ENCODE measurements around the gene INO80E.
"Not testable (repeated sequence)": the region's sequence is repeated elsewhere in the genome, so short reads cannot be mapped to it uniquely, and the experiment has no call there.

Gene INO80E

DNA sequence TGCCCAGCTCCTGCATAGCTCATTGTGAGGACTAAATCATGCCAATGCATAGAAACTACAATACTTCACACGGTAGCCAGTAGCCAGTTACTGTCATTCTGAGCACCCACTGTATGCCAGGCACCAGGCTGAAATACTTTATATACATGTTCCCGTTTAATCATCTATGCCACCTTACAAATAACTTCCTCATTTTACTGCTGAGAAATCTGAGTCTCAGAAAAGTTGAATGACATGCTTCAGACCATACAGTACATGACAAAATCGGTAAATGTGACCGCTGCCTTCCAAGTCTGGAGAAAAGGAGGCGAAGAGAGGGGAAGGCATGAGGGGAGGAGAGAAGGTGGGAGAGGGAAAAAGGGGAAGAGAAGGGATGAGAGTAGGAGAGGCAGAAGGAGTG is 44.2 kb downstream of the INO80E start:
- H3K4me3 ChIP-seq (replicated peaks; ENCODE audit: low read depth, low read length) = no peak overlapping the region
- TF ChIP-seq, protein P1, sequence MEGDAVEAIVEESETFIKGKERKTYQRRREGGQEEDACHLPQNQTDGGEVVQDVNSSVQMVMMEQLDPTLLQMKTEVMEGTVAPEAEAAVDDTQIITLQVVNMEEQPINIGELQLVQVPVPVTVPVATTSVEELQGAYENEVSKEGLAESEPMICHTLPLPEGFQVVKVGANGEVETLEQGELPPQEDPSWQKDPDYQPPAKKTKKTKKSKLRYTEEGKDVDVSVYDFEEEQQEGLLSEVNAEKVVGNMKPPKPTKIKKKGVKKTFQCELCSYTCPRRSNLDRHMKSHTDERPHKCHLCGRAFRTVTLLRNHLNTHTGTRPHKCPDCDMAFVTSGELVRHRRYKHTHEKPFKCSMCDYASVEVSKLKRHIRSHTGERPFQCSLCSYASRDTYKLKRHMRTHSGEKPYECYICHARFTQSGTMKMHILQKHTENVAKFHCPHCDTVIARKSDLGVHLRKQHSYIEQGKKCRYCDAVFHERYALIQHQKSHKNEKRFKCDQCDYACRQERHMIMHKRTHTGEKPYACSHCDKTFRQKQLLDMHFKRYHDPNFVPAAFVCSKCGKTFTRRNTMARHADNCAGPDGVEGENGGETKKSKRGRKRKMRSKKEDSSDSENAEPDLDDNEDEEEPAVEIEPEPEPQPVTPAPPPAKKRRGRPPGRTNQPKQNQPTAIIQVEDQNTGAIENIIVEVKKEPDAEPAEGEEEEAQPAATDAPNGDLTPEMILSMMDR (IDR thresholded peaks at IDR 0.05; ENCODE audit: low read length, missing control alignments) = no peak
- DNase-seq (ENCODE audit: low read depth) = no peak

GRCh38 chr16:30040690-30041089 is 44.6 kb downstream of the INO80E start:
- not testable (repeated sequence) for H3K4me3 ChIP-seq (replicated peaks; ENCODE audit: low read depth, low read length); DNase-seq (ENCODE audit: low read depth)

DNA sequence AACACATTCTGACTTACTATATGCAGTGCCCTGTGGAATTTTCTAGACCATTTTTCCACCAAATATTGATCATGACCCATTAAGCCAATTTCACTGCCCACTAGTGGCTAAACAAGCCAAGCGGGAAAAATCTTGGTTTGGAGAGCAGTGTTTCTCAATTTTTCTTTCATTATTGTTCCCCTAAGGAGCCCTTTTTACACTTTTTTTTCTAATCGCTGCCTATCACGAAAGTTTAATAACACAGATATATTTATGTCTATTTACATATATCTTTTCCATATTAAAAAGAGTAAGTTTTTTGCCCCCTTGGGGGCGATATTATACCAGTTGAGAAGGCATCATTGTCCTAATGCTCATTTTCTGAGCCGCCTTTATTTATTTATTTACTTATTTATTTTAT is 45.8 kb downstream of the INO80E start:
- peak; percentile 73 for DNase-seq (ENCODE audit: low read depth)
- TF ChIP-seq, protein P1 (IDR thresholded peaks at IDR 0.05; ENCODE audit: low read length, missing control alignments) = peak; percentile 39
- no peak overlapping the region for H3K4me3 ChIP-seq (replicated peaks; ENCODE audit: low read depth, low read length)

DNA sequence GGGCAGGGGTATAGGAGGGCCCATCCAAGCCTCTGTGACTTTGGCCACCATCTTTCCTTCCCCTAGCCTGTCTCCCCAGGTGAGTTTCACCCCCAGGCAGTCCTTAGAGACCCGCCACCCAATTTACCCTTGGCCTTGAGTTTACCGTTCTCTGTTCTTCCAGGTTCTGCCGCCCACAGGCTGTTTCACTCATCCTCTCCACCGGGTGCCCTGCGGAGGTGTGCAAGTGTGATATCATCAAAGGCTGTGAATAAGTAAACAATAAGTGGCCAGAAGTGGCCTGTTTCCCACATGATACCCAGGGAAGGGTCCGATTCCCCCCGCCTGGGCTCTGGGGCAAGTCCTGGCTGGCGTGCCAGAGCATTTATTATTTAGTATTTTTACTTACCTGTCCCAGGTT is 50.1 kb downstream of the INO80E start:
- no peak for DNase-seq (ENCODE audit: low read depth)
- TF ChIP-seq, protein P1 (IDR thresholded peaks at IDR 0.05; ENCODE audit: low read length, missing control alignments) = no peak
- H3K4me3 ChIP-seq (replicated peaks; ENCODE audit: low read depth, low read length) = no peak overlapping the region

DNA sequence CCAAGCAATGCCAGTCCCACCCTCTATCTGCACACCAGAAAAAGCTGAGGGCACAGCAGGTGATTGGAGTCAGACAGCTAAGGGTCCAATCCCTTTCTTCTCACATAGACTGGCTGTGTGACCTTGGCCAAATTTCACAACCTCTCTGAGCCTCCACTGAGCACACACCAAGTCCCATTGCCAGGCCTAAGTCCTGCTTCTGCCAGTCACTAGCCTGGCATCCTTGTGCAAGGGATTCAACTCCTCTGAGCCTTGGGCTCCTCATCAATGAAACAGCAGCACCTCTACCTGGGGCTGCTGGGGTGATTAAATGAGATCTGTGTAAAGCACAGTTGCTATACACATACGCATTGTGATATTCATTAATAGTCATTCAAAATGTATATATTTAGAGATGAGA is 50.5 kb downstream of the INO80E start:
- TF ChIP-seq, protein P1 (IDR thresholded peaks at IDR 0.05; ENCODE audit: low read length, missing control alignments) = no peak
- no peak overlapping the region for H3K4me3 ChIP-seq (replicated peaks; ENCODE audit: low read depth, low read length)
- DNase-seq (ENCODE audit: low read depth) = no peak

DNA sequence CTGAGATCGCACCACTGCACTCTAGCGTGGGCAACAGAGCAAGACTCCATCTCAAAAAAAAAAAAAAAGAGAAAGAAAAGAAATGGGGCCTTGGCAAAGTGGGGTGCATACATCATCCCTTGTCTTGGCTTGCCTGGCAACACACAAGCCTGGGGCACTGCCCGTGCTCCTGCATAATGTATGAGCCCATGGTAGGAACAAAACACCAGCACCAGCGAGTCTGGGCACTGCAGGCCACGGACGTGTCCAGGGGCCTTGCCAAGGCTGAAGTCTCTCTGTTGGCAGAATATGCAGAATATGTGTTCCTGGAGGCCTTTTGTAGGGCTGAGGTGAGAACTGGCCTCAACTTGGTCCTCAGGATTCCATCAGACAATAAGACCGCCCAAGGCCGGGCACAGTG is 53.8 kb downstream of the INO80E start:
- no peak overlapping the region for H3K4me3 ChIP-seq (replicated peaks; ENCODE audit: low read depth, low read length)
- TF ChIP-seq, protein P1 (IDR thresholded peaks at IDR 0.05; ENCODE audit: low read length, missing control alignments) = no peak
- DNase-seq (ENCODE audit: low read depth) = no peak

GRCh38 chr16:30051518-30051917 is 55.5 kb downstream of the INO80E start:
- peak; percentile 65 for DNase-seq (ENCODE audit: low read depth)
- TF ChIP-seq, protein P1 (IDR thresholded peaks at IDR 0.05; ENCODE audit: low read length, missing control alignments) = no peak
- H3K4me3 ChIP-seq (replicated peaks; ENCODE audit: low read depth, low read length) = no peak overlapping the region
